HepG2 (cell line): ENCODE data around the gene TSC22D3. TPM values are rescaled to one million over a fixed set of nuclear protein-coding genes. Genes with fewer than 3 reads are reported as not detected.

Experiments
- ATAC-seq: fragments of 200-7000 bp; cut with Tn5 transposase; 3 replicates; pipeline ENCODE4 v1.9.1; 2020; ENCODE audit warnings: mild to moderate bottlenecking, moderate library complexity
- BruUV-seq: library from RNA; stranded (reverse); fragments of 400-500 nt; replicated peaks from 2 replicates; lab custom pipeline; 2021; lab: Mats Ljungman, UMichigan
- CTCF ChIA-PET: fragments of 300-600 bp; formaldehyde crosslinking; extraction: SDS; loops from one replicate; lab custom pipeline; 2021; ENCODE audit warnings: low total read pairs, inconsistent platforms, low intra/inter-chr PET ratio; lab: Yijun Ruan, JAX
- POLR2A ChIA-PET: fragments of 350-600 bp; sonication (Branson Sonifier 250); formaldehyde crosslinking; loops from one replicate; lab custom pipeline; 2020; ENCODE audit warnings: antibody characterized with exemption, inconsistent platforms; lab: Yijun Ruan, JAX
- DNase-seq: peaks from one replicate; pipeline ENCODE4 v3.0.0-alpha.2; 2015; ENCODE audit warnings: low spot score
- FAIRE-seq: peaks from 3 replicates; lab custom pipeline; 2011; peaks lifted over from hg19 to GRCh38; lab: Jason Lieb, UNC
- H2AFZ ChIP-seq: one replicate; pipeline ENCODE4 v1.6.1; 2011; ENCODE audit warnings: low read length, inconsistent platforms
- H3K27ac ChIP-seq: fragments of 300-600 bp; 3 replicates; pipeline ENCODE4 v1.8.0; 2011; ENCODE audit warnings: mixed run types, mild to moderate bottlenecking, mixed read lengths, low read length, inconsistent platforms; ENCODE audit not compliant: insufficient read depth; ENCODE audit errors: extremely low read length
- H3K27me3 ChIP-seq, 2 experiments: fragments of 200-600 bp in 1 of 2; 2 replicates in 1 of 2; 3 replicates in 1 of 2; pipeline versions ENCODE4 v1.6.0 to v1.8.0; 2011; ENCODE audit warnings: low read length in 2 of 2, mild to moderate bottlenecking in 2 of 2, moderate library complexity in 2 of 2, inconsistent platforms in 1 of 2; ENCODE audit not compliant: insufficient read depth in 2 of 2, control insufficient read depth in 1 of 2
- H3K36me3 ChIP-seq, 2 experiments: fragments of 200-600 bp in 1 of 2; replicated peaks in 1 of 2; 2 replicates in 1 of 2; 3 replicates in 1 of 2; pipeline versions ENCODE4 v1.5.1 to v1.8.0; 2011; ENCODE audit warnings: low read length in 2 of 2, inconsistent platforms in 1 of 2; ENCODE audit not compliant: insufficient read depth in 2 of 2, control insufficient read depth in 1 of 2
- H3K4me1 ChIP-seq: 2 replicates; pipeline ENCODE4 v1.5.1; 2012; ENCODE audit warnings: low read length, inconsistent platforms; ENCODE audit not compliant: insufficient read depth
- H3K4me2 ChIP-seq: 2 replicates; pipeline ENCODE4 v1.6.0; 2011; ENCODE audit warnings: low read depth, low read length, inconsistent platforms
- H3K4me3 ChIP-seq, 3 experiments: fragments of 200-600 bp in 1 of 3; sonication (generic), shearing (Covaris generic) in 1 of 3; replicated peaks in 1 of 3; 2 replicates each; pipeline ENCODE4 v1.5.1; 2011 to 2016; ENCODE audit warnings: low read length in 3 of 3, inconsistent platforms in 2 of 3, low read depth in 2 of 3, mild to moderate bottlenecking in 2 of 3, control low read depth in 1 of 3, mixed read lengths in 1 of 3; ENCODE audit not compliant: insufficient read depth in 1 of 3
- H3K79me2 ChIP-seq: one replicate; pipeline ENCODE4 v1.6.1; 2011; ENCODE audit warnings: low read length, inconsistent platforms; ENCODE audit not compliant: insufficient read depth
- H3K9ac ChIP-seq: 2 replicates; pipeline ENCODE4 v1.6.0; 2011; ENCODE audit warnings: mild to moderate bottlenecking, low read depth, low read length, inconsistent platforms; ENCODE audit not compliant: insufficient read depth
- H3K9me3 ChIP-seq: 2 replicates; pipeline ENCODE4 v1.5.1; 2012; ENCODE audit warnings: mild to moderate bottlenecking, low read length
- H4K20me1 ChIP-seq: 2 replicates; pipeline ENCODE4 v1.6.0; 2011; ENCODE audit warnings: inconsistent platforms, mild to moderate bottlenecking, low read length, moderate library complexity; ENCODE audit not compliant: insufficient read depth
- ATF1 ChIP-seq: IDR thresholded peaks from 2 replicates; pipeline ENCODE4 v1.6.1; 2016; ENCODE audit warnings: mild to moderate bottlenecking, control low read depth
- KLF15 ChIP-seq: sonication (generic); formaldehyde crosslinking; IDR thresholded peaks from 2 replicates; pipeline ENCODE4 v1.8.1; 2023; ENCODE audit warnings: borderline replicate concordance, mild to moderate bottlenecking, inconsistent platforms, missing genetic modification reagents, mixed read lengths
- MED8 ChIP-seq: sonication (generic); formaldehyde crosslinking; IDR thresholded peaks from 2 replicates; pipeline ENCODE4 v1.8.1; 2023; ENCODE audit warnings: mild to moderate bottlenecking, missing genetic modification reagents; ENCODE audit not compliant: insufficient replicate concordance
- NONO ChIP-seq, 2 experiments: fragments of 450-650 bp in 1 of 2; sonication (generic) in 1 of 2; formaldehyde crosslinking in 1 of 2; IDR thresholded peaks in 1 of 2; conservative IDR thresholded peaks in 1 of 2; 2 replicates each; pipeline versions ENCODE4 v1.6.1 to v1.8.0; 2017 to 2022; ENCODE audit warnings: mild to moderate bottlenecking in 1 of 2, missing genetic modification reagents in 1 of 2, moderate library complexity in 1 of 2
- POGZ ChIP-seq: sonication (generic); formaldehyde crosslinking; IDR thresholded peaks from 2 replicates; pipeline ENCODE4 v1.4.0; 2020; ENCODE audit warnings: mild to moderate bottlenecking, missing genetic modification reagents
- SMARCC2 ChIP-seq: fragments of 450-650 bp; IDR thresholded peaks from 2 replicates; pipeline ENCODE4 v1.6.1; 2017; ENCODE audit warnings: antibody characterized with exemption, mild to moderate bottlenecking
- TEAD2 ChIP-seq: sonication (generic); formaldehyde crosslinking; IDR thresholded peaks from 2 replicates; pipeline ENCODE4 v1.9.0; 2021; ENCODE audit warnings: missing genetic modification reagents
- ZNF670 ChIP-seq: sonication (generic); formaldehyde crosslinking; IDR thresholded peaks from 2 replicates; pipeline ENCODE4 v1.8.0; 2022; ENCODE audit warnings: mild to moderate bottlenecking, missing genetic modification reagents, borderline replicate concordance
- ZNF687 ChIP-seq: sonication (generic); formaldehyde crosslinking; IDR thresholded peaks from 2 replicates; pipeline ENCODE4 v1.5.1; 2020; ENCODE audit warnings: mild to moderate bottlenecking, missing genetic modification reagents, moderate library complexity
- WGBS: methylation state at CpG from one replicate; pipeline ENCODE4 v1.1.6; 2017; ENCODE audit warnings: low lambda C conversion rate; 5-methylcytosine and 5-hydroxymethylcytosine counted together
- in situ Hi-C: cut with HindIII; loops from 2 replicates; pipeline ENCODE4 v1.10.0; 2017; ENCODE audit warnings: low pct_unique_long_range_greater_than_20kb; ENCODE audit not compliant: extremely low pct_ligation_motif_present
- intact Hi-C: fragments of 100-400 bp; cut with micrococcal nuclease; formaldehyde crosslinking; loops from one replicate; pipeline ENCODE4 v1.10.0; 2022; ENCODE audit not compliant: unreplicated experiment
- polyA plus RNA-seq, 8 experiments: library from polyadenylated mRNA; depleted of rRNA in 3 of 8; stranded (reverse) in 7 of 8; unstranded in 1 of 8; fragments of >200 nt; fragmentation: Illumina TruSeq in 4 of 8; extraction: Trizol in 4 of 8; gene quantifications; 2 replicates each; pipeline versions ENCODE4 v1.2.1 to v1.2.3, GENCODE V29; 2011 to 2016; ENCODE audit warnings: low read depth in 4 of 8, missing spikeins in 1 of 8, mixed read lengths in 1 of 8; ENCODE audit not compliant: insufficient read depth in 1 of 8
- total RNA-seq, 5 experiments: library from RNA; depleted of rRNA; stranded (reverse); fragments of >200 nt; fragmentation: Illumina TruSeq; extraction: Trizol; gene quantifications; 2 replicates each; pipeline ENCODE4 v1.2.3, GENCODE V29; 2016; ENCODE audit warnings: low read depth in 1 of 5
- TF ChIP-seq, protein P1 (sequence below): sonication (generic); formaldehyde crosslinking; conservative IDR thresholded peaks from 2 replicates; pipeline ENCODE4 v1.8.0; 2022; ENCODE audit warnings: missing genetic modification reagents
- TF ChIP-seq, protein P2 (sequence below): sonication (generic); formaldehyde crosslinking; IDR thresholded peaks from 2 replicates; pipeline ENCODE4 v1.8.0; 2022; ENCODE audit warnings: mild to moderate bottlenecking, missing genetic modification reagents, borderline replicate concordance
- TF ChIP-seq, protein P3 (sequence below): sonication (generic); formaldehyde crosslinking; IDR thresholded peaks from 2 replicates; pipeline ENCODE4 v1.8.1; 2022; ENCODE audit warnings: low read depth, mild to moderate bottlenecking, missing genetic modification reagents
- TF ChIP-seq, protein P4 (sequence below): sonication (generic); formaldehyde crosslinking; IDR thresholded peaks from 2 replicates; pipeline ENCODE4 v1.5.0; 2020; ENCODE audit warnings: missing genetic modification reagents

Gene TSC22D3
- total and polyA plus RNA-seq, 2 of the 13 experiments (the other 11 are each of a cell fraction or from before 2014, with no cell fraction given): 0.82 to 1.5 TPM

DNA sequence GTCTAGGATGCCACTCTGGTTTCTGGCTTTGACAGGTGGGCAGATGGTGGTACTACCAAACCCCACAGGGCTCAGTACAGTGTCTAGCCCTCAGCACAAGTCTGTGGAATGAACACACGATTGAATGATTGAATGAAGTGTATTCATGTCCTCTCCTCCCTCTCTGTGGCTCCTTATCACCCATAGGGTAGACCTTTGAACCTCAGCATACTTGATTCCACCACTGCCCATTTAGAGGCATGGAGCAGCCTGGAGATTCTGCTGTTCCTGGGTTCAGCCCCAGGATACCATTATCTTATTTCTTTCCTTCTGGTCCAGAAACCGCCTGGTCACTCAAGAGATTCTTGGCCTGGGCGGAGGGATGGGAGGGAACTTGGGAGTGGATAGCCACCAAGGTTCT, 93.3 kb downstream of the TSC22D3 start:
- Histone ChIP-seq H3K27ac (no peak overlapping the region), H3K36me3 (no peaks in the 10 kb centered on the region), H3K4me2 (no peak overlapping the region), H2AFZ (no peak overlapping the region), H3K79me2 (no peaks in the 10 kb centered on the region), H3K27me3 (no peaks in the 10 kb centered on the region; a peak in 2 of 5 replicates), H3K4me1 (no peaks in the 10 kb centered on the region), H3K4me3 (no peak overlapping the region), H4K20me1 (no peaks in the 10 kb centered on the region), H3K9me3 (no peaks in the 10 kb centered on the region), H3K9ac (no peak overlapping the region)
- intact Hi-C loops (no loop called here), in situ Hi-C loops (no loop called here)
- BruUV-seq: no TSS peak
- POLR2A ChIA-PET: no interaction called here
- ATAC-seq: no peak
- DNase-seq: no peak
- FAIRE-seq: no peak
- 79% methylated on average over 2 of the region's 3 CpGs for WGBS
- CTCF ChIA-PET: no interaction called here
- TF ChIP-seq POGZ (no peak), NONO (IDR thresholded peaks at IDR 0.05) (no peak), NONO (CRISPR knock-in tag; conservative IDR thresholded peaks at IDR 0.05) (no peak), KLF15 (no peak), ZNF687 (CRISPR knock-in tag) (no peak), MED8 (CRISPR knock-in tag) (no peak), ATF1 (CRISPR knock-in tag) (no peak), SMARCC2 (no peak), TEAD2 (CRISPR knock-in tag) (no peak), ZNF670 (no peak)
- TF ChIP-seq, protein P1, sequence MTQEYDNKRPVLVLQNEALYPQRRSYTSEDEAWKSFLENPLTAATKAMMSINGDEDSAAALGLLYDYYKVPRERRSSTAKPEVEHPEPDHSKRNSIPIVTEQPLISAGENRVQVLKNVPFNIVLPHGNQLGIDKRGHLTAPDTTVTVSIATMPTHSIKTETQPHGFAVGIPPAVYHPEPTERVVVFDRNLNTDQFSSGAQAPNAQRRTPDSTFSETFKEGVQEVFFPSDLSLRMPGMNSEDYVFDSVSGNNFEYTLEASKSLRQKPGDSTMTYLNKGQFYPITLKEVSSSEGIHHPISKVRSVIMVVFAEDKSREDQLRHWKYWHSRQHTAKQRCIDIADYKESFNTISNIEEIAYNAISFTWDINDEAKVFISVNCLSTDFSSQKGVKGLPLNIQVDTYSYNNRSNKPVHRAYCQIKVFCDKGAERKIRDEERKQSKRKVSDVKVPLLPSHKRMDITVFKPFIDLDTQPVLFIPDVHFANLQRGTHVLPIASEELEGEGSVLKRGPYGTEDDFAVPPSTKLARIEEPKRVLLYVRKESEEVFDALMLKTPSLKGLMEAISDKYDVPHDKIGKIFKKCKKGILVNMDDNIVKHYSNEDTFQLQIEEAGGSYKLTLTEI: no peak
- TF ChIP-seq, protein P2, sequence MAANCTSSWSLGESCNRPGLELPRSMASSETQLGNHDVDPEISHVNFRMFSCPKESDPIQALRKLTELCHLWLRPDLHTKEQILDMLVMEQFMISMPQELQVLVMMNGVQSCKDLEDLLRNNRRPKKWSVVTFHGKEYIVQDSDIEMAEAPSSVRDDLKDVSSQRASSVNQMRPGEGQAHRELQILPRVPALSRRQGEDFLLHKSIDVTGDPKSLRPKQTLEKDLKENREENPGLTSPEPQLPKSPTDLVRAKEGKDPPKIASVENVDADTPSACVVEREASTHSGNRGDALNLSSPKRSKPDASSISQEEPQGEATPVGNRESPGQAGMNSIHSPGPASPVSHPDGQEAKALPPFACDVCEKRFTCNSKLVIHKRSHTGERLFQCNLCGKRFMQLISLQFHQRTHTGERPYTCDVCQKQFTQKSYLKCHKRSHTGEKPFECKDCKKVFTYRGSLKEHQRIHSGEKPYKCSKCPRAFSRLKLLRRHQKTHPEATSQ (CRISPR knock-in tag): no peak
- TF ChIP-seq, protein P3, sequence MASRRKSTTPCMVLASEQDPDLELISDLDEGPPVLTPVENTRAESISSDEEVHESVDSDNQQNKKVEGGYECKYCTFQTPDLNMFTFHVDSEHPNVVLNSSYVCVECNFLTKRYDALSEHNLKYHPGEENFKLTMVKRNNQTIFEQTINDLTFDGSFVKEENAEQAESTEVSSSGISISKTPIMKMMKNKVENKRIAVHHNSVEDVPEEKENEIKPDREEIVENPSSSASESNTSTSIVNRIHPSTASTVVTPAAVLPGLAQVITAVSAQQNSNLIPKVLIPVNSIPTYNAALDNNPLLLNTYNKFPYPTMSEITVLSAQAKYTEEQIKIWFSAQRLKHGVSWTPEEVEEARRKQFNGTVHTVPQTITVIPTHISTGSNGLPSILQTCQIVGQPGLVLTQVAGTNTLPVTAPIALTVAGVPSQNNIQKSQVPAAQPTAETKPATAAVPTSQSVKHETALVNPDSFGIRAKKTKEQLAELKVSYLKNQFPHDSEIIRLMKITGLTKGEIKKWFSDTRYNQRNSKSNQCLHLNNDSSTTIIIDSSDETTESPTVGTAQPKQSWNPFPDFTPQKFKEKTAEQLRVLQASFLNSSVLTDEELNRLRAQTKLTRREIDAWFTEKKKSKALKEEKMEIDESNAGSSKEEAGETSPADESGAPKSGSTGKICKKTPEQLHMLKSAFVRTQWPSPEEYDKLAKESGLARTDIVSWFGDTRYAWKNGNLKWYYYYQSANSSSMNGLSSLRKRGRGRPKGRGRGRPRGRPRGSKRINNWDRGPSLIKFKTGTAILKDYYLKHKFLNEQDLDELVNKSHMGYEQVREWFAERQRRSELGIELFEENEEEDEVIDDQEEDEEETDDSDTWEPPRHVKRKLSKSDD (CRISPR knock-in tag): no peak
- TF ChIP-seq, protein P4, sequence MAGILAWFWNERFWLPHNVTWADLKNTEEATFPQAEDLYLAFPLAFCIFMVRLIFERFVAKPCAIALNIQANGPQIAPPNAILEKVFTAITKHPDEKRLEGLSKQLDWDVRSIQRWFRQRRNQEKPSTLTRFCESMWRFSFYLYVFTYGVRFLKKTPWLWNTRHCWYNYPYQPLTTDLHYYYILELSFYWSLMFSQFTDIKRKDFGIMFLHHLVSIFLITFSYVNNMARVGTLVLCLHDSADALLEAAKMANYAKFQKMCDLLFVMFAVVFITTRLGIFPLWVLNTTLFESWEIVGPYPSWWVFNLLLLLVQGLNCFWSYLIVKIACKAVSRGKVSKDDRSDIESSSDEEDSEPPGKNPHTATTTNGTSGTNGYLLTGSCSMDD: no peak
